GM12872 (cell line): ENCODE results near the gene NRG3.

Experiments
- CTCF ChIP-seq: IDR thresholded peaks from 3 replicates; pipeline ENCODE4 v1.5.1; 2011; ENCODE audit warnings: low read depth, mild to moderate bottlenecking, low read length, moderate library complexity; ENCODE audit not compliant: insufficient read depth

NRG3 gene

GRCh38 chr10:82576093-82576492 lies 701.1 kb downstream of the NRG3 start:
- no peak for TF ChIP-seq CTCF

- no peak for TF ChIP-seq CTCF
Measured at GRCh38 chr10:82581940-82582339, 706.9 kb downstream of the NRG3 start.

GRCh38 chr10:82591421-82591820 lies 716.4 kb downstream of the NRG3 start:
- TF ChIP-seq CTCF: no peak

- TF ChIP-seq CTCF: no peak
Measured at GRCh38 chr10:82597840-82598239, 722.8 kb downstream of the NRG3 start.

- TF ChIP-seq CTCF: no peak
Measured at GRCh38 chr10:82609845-82610244, 734.9 kb downstream of the NRG3 start.

- TF ChIP-seq CTCF: no peak
Measured at GRCh38 chr10:82618007-82618406, 743.0 kb downstream of the NRG3 start.

GRCh38 chr10:82621680-82622079 lies 746.7 kb downstream of the NRG3 start:
- no peak for TF ChIP-seq CTCF

GRCh38 chr10:82622479-82622878 lies 747.5 kb downstream of the NRG3 start:
- no peak for TF ChIP-seq CTCF
